ENCODE measurements around the gene SIKE1.

The SIKE1 gene

DNA sequence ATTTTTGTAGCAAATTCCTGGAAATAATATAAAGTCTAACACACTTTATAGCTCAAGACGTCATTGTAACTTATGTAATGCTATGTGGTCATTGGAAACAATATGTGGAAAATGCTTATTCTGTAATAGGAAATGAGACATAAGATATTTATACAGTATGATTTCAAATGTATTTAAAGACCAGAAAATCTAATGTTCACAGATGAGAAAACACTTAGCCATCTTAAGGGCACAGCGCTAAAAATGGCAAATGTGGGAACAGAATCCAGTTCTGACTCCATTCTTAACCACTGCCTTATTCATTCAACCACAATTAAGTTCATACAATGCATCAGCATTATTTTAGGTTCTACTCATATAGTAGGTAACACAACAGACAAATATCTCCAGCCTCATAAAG lies 35.2 kb downstream of the SIKE1 start:
- peaks cover 17% of the 10 kb centered on the region; the same call in 1 of the 2 replicates for H4K20me1 ChIP-seq (ENCODE audit: insufficient read depth)
- H3K4me2 ChIP-seq, result no peak overlapping the region
- 0 out of 2 replicates have a peak, but pooled peaks cover 4% of the 10 kb centered on the region for H3K36me3 ChIP-seq (ENCODE audit: insufficient read depth)
- H3K27me3 ChIP-seq (ENCODE audit: insufficient read depth, low read depth), result no peaks in the 10 kb centered on the region
- no peak overlapping the region for H3K27ac ChIP-seq
- no peak overlapping the region for H3K9ac ChIP-seq
- peaks cover 96% of the 10 kb centered on the region for H3K79me2 ChIP-seq (ENCODE audit: insufficient read depth, low read depth)
- H3K4me1 ChIP-seq (ENCODE audit: low read depth, poor library complexity, severe bottlenecking), result peaks cover 41% of the 10 kb centered on the region
- no peak overlapping the region for H3K4me3 ChIP-seq (IDR thresholded peaks at IDR 0.05; ENCODE audit: insufficient read depth, low read depth, low read length)
- H2AFZ ChIP-seq (ENCODE audit: low read depth), result no peak overlapping the region
- TF ChIP-seq, protein P1, sequence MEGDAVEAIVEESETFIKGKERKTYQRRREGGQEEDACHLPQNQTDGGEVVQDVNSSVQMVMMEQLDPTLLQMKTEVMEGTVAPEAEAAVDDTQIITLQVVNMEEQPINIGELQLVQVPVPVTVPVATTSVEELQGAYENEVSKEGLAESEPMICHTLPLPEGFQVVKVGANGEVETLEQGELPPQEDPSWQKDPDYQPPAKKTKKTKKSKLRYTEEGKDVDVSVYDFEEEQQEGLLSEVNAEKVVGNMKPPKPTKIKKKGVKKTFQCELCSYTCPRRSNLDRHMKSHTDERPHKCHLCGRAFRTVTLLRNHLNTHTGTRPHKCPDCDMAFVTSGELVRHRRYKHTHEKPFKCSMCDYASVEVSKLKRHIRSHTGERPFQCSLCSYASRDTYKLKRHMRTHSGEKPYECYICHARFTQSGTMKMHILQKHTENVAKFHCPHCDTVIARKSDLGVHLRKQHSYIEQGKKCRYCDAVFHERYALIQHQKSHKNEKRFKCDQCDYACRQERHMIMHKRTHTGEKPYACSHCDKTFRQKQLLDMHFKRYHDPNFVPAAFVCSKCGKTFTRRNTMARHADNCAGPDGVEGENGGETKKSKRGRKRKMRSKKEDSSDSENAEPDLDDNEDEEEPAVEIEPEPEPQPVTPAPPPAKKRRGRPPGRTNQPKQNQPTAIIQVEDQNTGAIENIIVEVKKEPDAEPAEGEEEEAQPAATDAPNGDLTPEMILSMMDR (conservative IDR thresholded peaks at IDR 0.05; ENCODE audit: low read depth, low read length), result no peak

DNA sequence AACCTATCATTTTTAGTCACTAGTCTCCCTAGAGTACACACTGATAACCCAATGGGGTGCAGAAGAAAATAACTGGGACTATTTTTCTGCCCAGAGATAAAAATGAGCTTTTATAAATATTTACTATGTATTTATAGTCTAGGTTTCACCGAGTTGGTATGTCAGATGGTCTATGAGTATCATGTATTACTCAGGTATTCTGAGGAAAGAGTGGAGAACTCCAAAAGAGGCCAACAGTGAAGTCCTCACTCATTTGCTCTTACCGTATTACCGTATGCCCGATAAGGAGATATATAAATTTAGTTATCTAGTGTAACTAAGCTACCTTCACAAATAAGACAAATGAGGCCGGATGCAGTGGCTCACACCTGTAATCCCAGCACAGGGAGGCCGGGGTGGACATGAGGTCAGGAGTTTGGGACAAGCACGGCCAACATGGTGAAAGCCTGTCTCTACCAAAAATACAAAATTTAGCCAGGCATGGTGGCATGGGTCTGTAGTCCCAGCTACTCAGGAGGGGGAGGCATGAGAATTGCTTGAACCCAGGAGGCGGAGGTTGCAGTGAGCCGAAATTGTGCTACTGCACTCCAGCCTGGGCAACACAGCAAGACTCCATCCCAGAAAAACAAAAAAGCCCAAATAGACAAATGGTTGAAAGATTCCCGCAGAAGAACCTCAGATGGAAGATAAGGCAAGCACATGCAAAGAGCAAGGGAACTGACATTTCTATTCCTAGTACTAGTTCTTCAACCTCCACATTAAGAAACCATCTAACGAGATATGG lies 38.3 kb downstream of the SIKE1 start:
- Histone ChIP-seq H3K4me3 (IDR thresholded peaks at IDR 0.05; ENCODE audit: insufficient read depth, low read depth, low read length) (no peak overlapping the region), H3K4me1 (ENCODE audit: low read depth, poor library complexity, severe bottlenecking) (peaks cover 35% of the 10 kb centered on the region), H2AFZ (ENCODE audit: low read depth) (no peak overlapping the region), H3K27me3 (ENCODE audit: insufficient read depth, low read depth) (no peaks in the 10 kb centered on the region), H3K36me3 (ENCODE audit: insufficient read depth) (0 out of 2 replicates have a peak, but pooled peaks cover 4% of the 10 kb centered on the region), H3K27ac (no peak overlapping the region), H3K9ac (no peak overlapping the region), H3K79me2 (ENCODE audit: insufficient read depth, low read depth) (peaks cover 73% of the 10 kb centered on the region), H4K20me1 (ENCODE audit: insufficient read depth) (no peaks in the 10 kb centered on the region; the same call in 1 of the 2 replicates), H3K4me2 (no peak overlapping the region)
- TF ChIP-seq, protein P1 (conservative IDR thresholded peaks at IDR 0.05; ENCODE audit: low read depth, low read length), result no peak

DNA sequence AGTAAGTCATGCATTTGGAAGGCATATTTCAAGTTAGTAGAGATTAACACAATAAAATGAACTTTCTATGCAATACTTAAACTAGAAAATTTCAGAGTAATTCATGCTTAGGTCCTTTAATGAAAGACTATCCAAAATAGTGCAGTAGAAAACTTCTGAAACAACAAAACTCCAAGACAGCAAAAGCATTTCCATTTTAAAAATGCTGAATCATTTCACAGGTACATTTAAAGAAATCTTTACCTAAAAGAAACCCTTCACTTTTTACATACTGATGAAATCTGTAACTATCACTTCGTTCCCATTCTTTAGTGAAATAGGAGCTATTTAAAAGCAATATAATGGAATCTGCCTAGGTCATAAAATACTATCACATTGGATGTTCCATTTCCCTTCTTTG lies 40.2 kb downstream of the SIKE1 start:
- Histone ChIP-seq H3K4me1 (ENCODE audit: low read depth, poor library complexity, severe bottlenecking) (peaks cover 19% of the 10 kb centered on the region), H3K79me2 (ENCODE audit: insufficient read depth, low read depth) (peaks cover 56% of the 10 kb centered on the region; the same call in 1 of the 2 replicates), H3K27ac (no peak overlapping the region), H4K20me1 (ENCODE audit: insufficient read depth) (no peaks in the 10 kb centered on the region; the same call in 1 of the 2 replicates), H3K4me3 (IDR thresholded peaks at IDR 0.05; ENCODE audit: insufficient read depth, low read depth, low read length) (no peak overlapping the region), H3K9ac (no peak overlapping the region), H3K36me3 (ENCODE audit: insufficient read depth) (0 out of 2 replicates have a peak, but pooled peaks cover 4% of the 10 kb centered on the region), H3K27me3 (ENCODE audit: insufficient read depth, low read depth) (no peaks in the 10 kb centered on the region), H2AFZ (ENCODE audit: low read depth) (no peak overlapping the region), H3K4me2 (no peak overlapping the region)
- TF ChIP-seq, protein P1 (conservative IDR thresholded peaks at IDR 0.05; ENCODE audit: low read depth, low read length), result no peak

DNA sequence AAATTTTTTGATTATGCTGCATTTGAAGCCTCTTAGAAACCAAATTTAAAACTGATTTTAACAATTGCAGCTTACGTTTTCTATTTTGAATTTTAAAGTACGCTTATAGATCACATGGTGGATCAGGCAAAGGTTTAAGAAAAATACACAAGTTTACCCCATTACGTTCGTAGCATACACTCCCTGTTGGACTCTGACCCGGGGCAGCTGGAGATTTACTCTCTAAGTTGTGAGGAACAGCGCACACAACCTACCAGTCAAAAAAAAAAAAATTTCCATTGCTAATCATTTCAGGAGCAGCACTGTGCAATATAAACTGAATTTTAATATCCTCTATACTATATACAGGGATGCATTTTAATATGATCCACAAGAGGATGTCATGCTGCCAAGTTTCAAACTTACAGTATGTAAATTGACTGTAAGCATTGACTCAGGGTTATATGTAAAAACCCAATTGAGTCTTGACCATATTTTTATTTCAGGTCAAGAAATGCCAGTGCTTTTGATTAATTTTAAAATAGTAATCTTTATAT lies 43.1 kb downstream of the SIKE1 start:
- H4K20me1 ChIP-seq (ENCODE audit: insufficient read depth), result no peaks in the 10 kb centered on the region; the same call in 1 of the 2 replicates
- no peak overlapping the region for H3K4me3 ChIP-seq (IDR thresholded peaks at IDR 0.05; ENCODE audit: insufficient read depth, low read depth, low read length)
- TF ChIP-seq, protein P1 (conservative IDR thresholded peaks at IDR 0.05; ENCODE audit: low read depth, low read length), result no peak
- H2AFZ ChIP-seq (ENCODE audit: low read depth), result no peak overlapping the region
- H3K79me2 ChIP-seq (ENCODE audit: insufficient read depth, low read depth), result peaks cover 26% of the 10 kb centered on the region; the same call in 1 of the 2 replicates
- no peaks in the 10 kb centered on the region for H3K27me3 ChIP-seq (ENCODE audit: insufficient read depth, low read depth)
- H3K9ac ChIP-seq, result no peak overlapping the region
- H3K36me3 ChIP-seq (ENCODE audit: insufficient read depth), result 0 out of 2 replicates have a peak, but pooled peaks cover 4% of the 10 kb centered on the region
- no peak overlapping the region for H3K4me2 ChIP-seq
- no peak overlapping the region for H3K27ac ChIP-seq
- peaks cover 17% of the 10 kb centered on the region for H3K4me1 ChIP-seq (ENCODE audit: low read depth, poor library complexity, severe bottlenecking)

All from KMS-11 (cell line).